GM12878 (cell line): ENCODE measurements around the gene TCERG1. TPM values are rescaled to one million over a fixed set of nuclear protein-coding genes. Genes with fewer than 3 reads are reported as not detected.
A peak's percentile ranks its signal among the peaks of the same experiment; 100 is the strongest.

Experiments
- ATAC-seq: fragments of 200-7000 bp; cut with Tn5 transposase; 3 replicates; pipeline ENCODE4 v1.9.1; 2020; ENCODE audit warnings: mild to moderate bottlenecking, moderate library complexity
- BruUV-seq: library from RNA; stranded (reverse); fragments of 400-500 nt; replicated peaks from 2 replicates; lab custom pipeline; 2021; lab: Mats Ljungman, UMichigan
- CTCF ChIA-PET: fragments of 300-600 bp; sonication (Branson Sonifier 250); formaldehyde crosslinking; extraction: SDS; loops from one replicate; lab custom pipeline; 2021; ENCODE audit warnings: inconsistent platforms; lab: Yijun Ruan, JAX
- POLR2A ChIA-PET: fragments of 350-600 bp; formaldehyde crosslinking; extraction: SDS; loops from one replicate; lab custom pipeline; 2021; ENCODE audit warnings: inconsistent platforms; lab: Charles Lee
- RAD21 ChIA-PET: fragments of 300-600 bp; sonication (Branson Sonifier 250); formaldehyde crosslinking; loops from one replicate; lab custom pipeline; 2023; ENCODE audit warnings: antibody characterized with exemption; ENCODE audit not compliant: unreplicated experiment; lab: Charles Lee
- SMC1A ChIA-PET: fragments of 300-600 bp; sonication (Branson Sonifier 250); formaldehyde crosslinking; loops from one replicate; lab custom pipeline; 2023; ENCODE audit not compliant: unreplicated experiment, uncharacterized antibody; lab: Charles Lee
- DNase-seq: peaks from one replicate; pipeline ENCODE4 v3.0.0-alpha.2; 2011; ENCODE audit warnings: low read depth, low spot score
- FAIRE-seq: peaks from 3 replicates; lab custom pipeline; 2011; peaks lifted over from hg19 to GRCh38; lab: Jason Lieb, UNC
- H2AFZ ChIP-seq: 2 replicates; pipeline ENCODE4 v1.6.0; 2011; ENCODE audit warnings: low read depth, low read length, control low read depth; ENCODE audit not compliant: control insufficient read depth
- H3K27ac ChIP-seq: 2 replicates; pipeline ENCODE4 v1.5.1; 2011; ENCODE audit warnings: control low read depth; ENCODE audit not compliant: control insufficient read depth, insufficient read depth
- H3K27me3 ChIP-seq, 2 experiments: replicated peaks in 1 of 2; 2 replicates each; pipeline versions ENCODE4 v1.6.0 to v1.6.1; 2011; ENCODE audit warnings: low read length in 1 of 2; ENCODE audit not compliant: control insufficient read depth in 2 of 2, insufficient read depth in 2 of 2
- H3K36me3 ChIP-seq, 2 experiments: 2 replicates each; pipeline ENCODE4 v1.5.1; 2011; ENCODE audit warnings: low read length in 1 of 2; ENCODE audit not compliant: control insufficient read depth in 2 of 2, insufficient read depth in 2 of 2
- H3K4me1 ChIP-seq: 2 replicates; pipeline ENCODE4 v1.6.1; 2011; ENCODE audit warnings: mild to moderate bottlenecking, low read length, moderate library complexity, mixed read lengths; ENCODE audit not compliant: control insufficient read depth, insufficient read depth
- H3K4me2 ChIP-seq: 2 replicates; pipeline ENCODE4 v1.6.0; 2011; ENCODE audit warnings: control low read depth; ENCODE audit not compliant: control insufficient read depth, insufficient read depth
- H3K4me3 ChIP-seq: fragments of 200-600 bp; sonication (generic); 2 replicates; pipeline ENCODE4 v1.5.1; 2016
- H3K79me2 ChIP-seq: 2 replicates; pipeline ENCODE4 v1.6.0; 2011; ENCODE audit warnings: low read length; ENCODE audit not compliant: control insufficient read depth, insufficient read depth
- H3K9ac ChIP-seq: 2 replicates; pipeline ENCODE4 v1.8.0; 2011; ENCODE audit warnings: low read length, control low read depth, mixed read lengths; ENCODE audit not compliant: control insufficient read depth, insufficient read depth
- H3K9me3 ChIP-seq: replicated peaks from 3 replicates; pipeline ENCODE4 v1.5.1; 2011; ENCODE audit warnings: mild to moderate bottlenecking, low read length; ENCODE audit not compliant: control insufficient read depth, insufficient read depth
- H4K20me1 ChIP-seq: 2 replicates; pipeline ENCODE4 v1.6.0; 2011; ENCODE audit not compliant: control insufficient read depth, insufficient read depth
- CTCF ChIP-seq, 3 experiments: IDR thresholded peaks in 2 of 3; conservative IDR thresholded peaks in 1 of 3; 2 replicates each; pipeline ENCODE4 v1.5.1; 2011; ENCODE audit warnings: low read depth in 3 of 3, low read length in 3 of 3, mild to moderate bottlenecking in 3 of 3, control low read depth in 2 of 3, moderate library complexity in 2 of 3, inconsistent platforms in 1 of 3, mixed read lengths in 1 of 3; ENCODE audit not compliant: control insufficient read depth in 2 of 3, insufficient read depth in 1 of 3; ENCODE audit errors: extremely low read depth in 1 of 3
- CUX1 ChIP-seq: IDR thresholded peaks from 2 replicates; pipeline ENCODE4 v1.6.1; 2012; ENCODE audit warnings: improper control_type of control experiment, low read depth, low read length; ENCODE audit not compliant: insufficient replicate concordance
- EED ChIP-seq: sonication (generic); IDR thresholded peaks from 2 replicates; pipeline ENCODE4 v1.6.1; 2016; ENCODE audit warnings: antibody characterized with exemption, low read depth
- FOXM1 ChIP-seq: IDR thresholded peaks from 2 replicates; pipeline ENCODE4 v1.6.1; 2012; ENCODE audit warnings: low read depth, mild to moderate bottlenecking, inconsistent platforms, low read length, moderate library complexity
- HCFC1 ChIP-seq: fragments of 150-350 bp; IDR thresholded peaks from 2 replicates; pipeline ENCODE4 v1.6.1; 2014; ENCODE audit warnings: low read length
- IKZF2 ChIP-seq, 2 experiments: fragments of 450-650 bp; IDR thresholded peaks; 2 replicates each; pipeline ENCODE4 v1.6.1; 2017; ENCODE audit warnings: mild to moderate bottlenecking in 2 of 2, moderate library complexity in 2 of 2
- LARP7 ChIP-seq: fragments of 450-650 bp; IDR thresholded peaks from 2 replicates; pipeline ENCODE4 v1.6.1; 2017; ENCODE audit warnings: mild to moderate bottlenecking
- MTA2 ChIP-seq: fragments of 450-650 bp; IDR thresholded peaks from 2 replicates; pipeline ENCODE4 v1.6.1; 2016; ENCODE audit warnings: low read depth, mild to moderate bottlenecking, moderate library complexity
- NFYB ChIP-seq: IDR thresholded peaks from 2 replicates; pipeline ENCODE4 v1.6.1; 2011; ENCODE audit warnings: low read depth, mild to moderate bottlenecking, low read length, improper control_type of control experiment, moderate library complexity; ENCODE audit not compliant: insufficient read depth
- POLR2AphosphoS2 ChIP-seq: IDR thresholded peaks from 2 replicates; pipeline ENCODE4 v1.6.1; 2011; ENCODE audit warnings: low read depth, mild to moderate bottlenecking, low read length, improper control_type of control experiment, moderate library complexity
- POU2F2 ChIP-seq: IDR thresholded peaks from 3 replicates; pipeline ENCODE4 v1.6.1; 2011; ENCODE audit warnings: low read depth, mild to moderate bottlenecking, low read length, borderline replicate concordance
- SMARCA5 ChIP-seq: fragments of 450-650 bp; IDR thresholded peaks from 2 replicates; pipeline ENCODE4 v1.6.1; 2017; ENCODE audit warnings: mild to moderate bottlenecking
- SMC3 ChIP-seq: IDR thresholded peaks from 2 replicates; pipeline ENCODE4 v1.6.1; 2011; ENCODE audit warnings: low read length, improper control_type of control experiment, borderline replicate concordance
- SPI1 ChIP-seq: IDR thresholded peaks from 2 replicates; pipeline ENCODE4 v1.6.1; 2011; ENCODE audit warnings: low read depth, mild to moderate bottlenecking, low read length, moderate library complexity, borderline replicate concordance; ENCODE audit not compliant: insufficient read depth
- YBX1 ChIP-seq: fragments of 450-650 bp; IDR thresholded peaks from 2 replicates; pipeline ENCODE4 v1.6.1; 2016; ENCODE audit warnings: antibody characterized with exemption
- WGBS: methylation state at CpG from one replicate; pipeline ENCODE4 v1.1.6; 2016; ENCODE audit warnings: low lambda C conversion rate; ENCODE audit not compliant: insufficient replicate concordance, insufficient coverage; ENCODE audit errors: missing lambda C conversion rate; 5-methylcytosine and 5-hydroxymethylcytosine counted together
- in situ Hi-C: fragments of 300-500 bp; cut with MboI; formaldehyde crosslinking; loops from 9 replicates; pipeline ENCODE4 v1.14.3; 2018; ENCODE audit warnings: mixed read lengths
- intact Hi-C: fragments of 100-400 bp; cut with micrococcal nuclease; formaldehyde crosslinking; loops from one replicate; pipeline ENCODE4 v1.14.2; 2022; ENCODE audit not compliant: unreplicated experiment
- polyA plus RNA-seq, 11 experiments: library from polyadenylated mRNA; depleted of rRNA in 4 of 11; unstranded in 6 of 11; stranded (reverse) in 5 of 11; fragments of >200 nt; fragmentation: Nextera tagmentation in 4 of 11; fragmentation: Illumina TruSeq in 1 of 11; extraction: Ambion mirVana in 4 of 11; extraction: Trizol in 1 of 11; gene quantifications; 1 replicate in 1 of 11; 2 replicates in 10 of 11; pipeline versions ENCODE4 v1.2.1 to v1.2.3, GENCODE V29; 2011 to 2016; ENCODE audit warnings: inconsistent platforms in 2 of 11, missing spikeins in 2 of 11, low read depth in 1 of 11
- total RNA-seq, 4 experiments: library from RNA; depleted of rRNA in 3 of 4; stranded (reverse); fragments of >200 nt in 3 of 4; fragmentation: Illumina TruSeq in 1 of 4; extraction: Trizol in 1 of 4; gene quantifications; 2 replicates each; pipeline versions ENCODE4 v1.2.1 to v1.2.3, GENCODE V29; 2013 to 2021

TCERG1 gene
- total and polyA plus RNA-seq, 10 of the 15 experiments (the other 5 are each of a cell fraction or from before 2014, with no cell fraction given): 51.5 to 131 (median 91.6) TPM

GRCh38 chr5:146533260-146533857, 86.2 kb downstream of the TCERG1 start (continued):
- TF ChIP-seq POLR2AphosphoS2: no peak
- no peak for TF ChIP-seq NFYB
- TF ChIP-seq FOXM1: no peak
- no peak for TF ChIP-seq LARP7
- no peak for TF ChIP-seq IKZF2 (IDR thresholded peaks at IDR 0.05)
- TF ChIP-seq SPI1: peak; percentile 38; the same call in 1 of the 2 replicates
- TF ChIP-seq HCFC1: no peak
- TF ChIP-seq SMARCA5: peak; percentile 92
- no peak for TF ChIP-seq POU2F2

GRCh38 chr5:146533882-146534281, 86.7 kb downstream of the TCERG1 start:
- in situ Hi-C loops (no loop called here), intact Hi-C loops (loop anchor here (1.0 kb wide), 2 partner anchors 432 to 655 kb away; no protein-coding TSS in a partner anchor)
- ChIA-PET CTCF (interaction anchor here (0.6 to 6.8 kb wide), 28 partner anchors 8 to 799 kb away, joined by 3 to 86 read pairs (median 3); partner anchors contain the start of gene GPR151), POLR2A (no interaction called here), RAD21 (interaction anchor here (0.9 to 6.9 kb wide), 4 partner anchors 8 to 655 kb away, joined by 3 to 57 read pairs (median 8); no protein-coding TSS in a partner anchor), SMC1A (interaction anchor here (1.0 to 3.9 kb wide), 4 partner anchors 8 to 835 kb away, joined by 4 to 27 read pairs (median 18); no protein-coding TSS in a partner anchor)
- no peak overlapping the region for H3K27ac ChIP-seq
- H3K36me3 ChIP-seq: no peaks in the 10 kb centered on the region
- no peaks in the 10 kb centered on the region for H3K27me3 ChIP-seq
- 0% methylated on average over 1 of the region's 1 CpG for WGBS
- DNase-seq (no peak), FAIRE-seq (no peak), ATAC-seq (no peak)
- BruUV-seq: no TSS peak
- H3K4me3 ChIP-seq: no peak overlapping the region
- H3K9ac ChIP-seq: no peak overlapping the region
- no peaks in the 10 kb centered on the region for H3K79me2 ChIP-seq
- no peaks in the 10 kb centered on the region; the same call in 1 of the 2 replicates for H3K4me1 ChIP-seq
- no peak overlapping the region for H2AFZ ChIP-seq
- no peaks in the 10 kb centered on the region for H3K9me3 ChIP-seq
- H4K20me1 ChIP-seq: no peaks in the 10 kb centered on the region
- H3K4me2 ChIP-seq: no peak overlapping the region
- TF ChIP-seq MTA2 (no peak), EED (no peak), NFYB (no peak), CUX1 (no peak), CTCF (IDR thresholded peaks at IDR 0.05 in 2 of 3, conservative IDR thresholded peaks at IDR 0.05 in 1 of 3; ENCODE audit: control insufficient read depth in 2 of 3, extremely low read depth in 1 of 3, insufficient read depth in 1 of 3, low read depth in 3 of 3, low read length in 3 of 3) (no peak), YBX1 (no peak), SMC3 (no peak)
